GM12865 (cell line): ENCODE data around the gene CDH22.

Source experiments
- DNase-seq: peaks from one replicate; pipeline ENCODE4 v3.0.0; 2010; ENCODE audit warnings: low read depth
- H3K4me3 ChIP-seq: 2 replicates; pipeline ENCODE4 v1.5.1; 2011; ENCODE audit warnings: mild to moderate bottlenecking, low read depth, low read length, control low read depth
- TF ChIP-seq, protein P1 (sequence below): IDR thresholded peaks from 2 replicates; pipeline ENCODE4 v1.5.1; 2011; ENCODE audit warnings: low read length, control low read depth, low read depth, inconsistent platforms; ENCODE audit not compliant: insufficient read depth; ENCODE audit errors: missing control alignments

Gene CDH22

DNA sequence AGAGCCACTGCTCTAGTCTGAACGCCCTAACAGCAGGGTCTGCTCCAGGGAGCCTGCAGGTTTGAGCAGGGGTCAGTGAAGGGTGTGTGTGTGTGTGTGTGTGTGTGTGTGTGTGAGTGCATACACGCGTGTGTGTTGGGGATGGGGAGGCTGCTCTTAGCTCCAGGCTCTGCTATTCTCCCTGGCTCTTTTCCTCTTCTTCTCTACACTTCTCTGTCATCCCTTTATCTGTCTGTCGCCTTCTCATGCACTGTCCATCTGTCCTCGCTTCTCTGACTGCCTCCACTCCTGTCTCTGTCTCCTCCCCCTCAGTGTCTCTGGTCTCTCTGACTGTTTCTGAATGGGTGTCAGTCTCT is 3.4 kb upstream of the CDH22 start:
- DNase-seq = no peak
- TF ChIP-seq, protein P1, sequence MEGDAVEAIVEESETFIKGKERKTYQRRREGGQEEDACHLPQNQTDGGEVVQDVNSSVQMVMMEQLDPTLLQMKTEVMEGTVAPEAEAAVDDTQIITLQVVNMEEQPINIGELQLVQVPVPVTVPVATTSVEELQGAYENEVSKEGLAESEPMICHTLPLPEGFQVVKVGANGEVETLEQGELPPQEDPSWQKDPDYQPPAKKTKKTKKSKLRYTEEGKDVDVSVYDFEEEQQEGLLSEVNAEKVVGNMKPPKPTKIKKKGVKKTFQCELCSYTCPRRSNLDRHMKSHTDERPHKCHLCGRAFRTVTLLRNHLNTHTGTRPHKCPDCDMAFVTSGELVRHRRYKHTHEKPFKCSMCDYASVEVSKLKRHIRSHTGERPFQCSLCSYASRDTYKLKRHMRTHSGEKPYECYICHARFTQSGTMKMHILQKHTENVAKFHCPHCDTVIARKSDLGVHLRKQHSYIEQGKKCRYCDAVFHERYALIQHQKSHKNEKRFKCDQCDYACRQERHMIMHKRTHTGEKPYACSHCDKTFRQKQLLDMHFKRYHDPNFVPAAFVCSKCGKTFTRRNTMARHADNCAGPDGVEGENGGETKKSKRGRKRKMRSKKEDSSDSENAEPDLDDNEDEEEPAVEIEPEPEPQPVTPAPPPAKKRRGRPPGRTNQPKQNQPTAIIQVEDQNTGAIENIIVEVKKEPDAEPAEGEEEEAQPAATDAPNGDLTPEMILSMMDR = no peak
- no peak overlapping the region for H3K4me3 ChIP-seq

DNA sequence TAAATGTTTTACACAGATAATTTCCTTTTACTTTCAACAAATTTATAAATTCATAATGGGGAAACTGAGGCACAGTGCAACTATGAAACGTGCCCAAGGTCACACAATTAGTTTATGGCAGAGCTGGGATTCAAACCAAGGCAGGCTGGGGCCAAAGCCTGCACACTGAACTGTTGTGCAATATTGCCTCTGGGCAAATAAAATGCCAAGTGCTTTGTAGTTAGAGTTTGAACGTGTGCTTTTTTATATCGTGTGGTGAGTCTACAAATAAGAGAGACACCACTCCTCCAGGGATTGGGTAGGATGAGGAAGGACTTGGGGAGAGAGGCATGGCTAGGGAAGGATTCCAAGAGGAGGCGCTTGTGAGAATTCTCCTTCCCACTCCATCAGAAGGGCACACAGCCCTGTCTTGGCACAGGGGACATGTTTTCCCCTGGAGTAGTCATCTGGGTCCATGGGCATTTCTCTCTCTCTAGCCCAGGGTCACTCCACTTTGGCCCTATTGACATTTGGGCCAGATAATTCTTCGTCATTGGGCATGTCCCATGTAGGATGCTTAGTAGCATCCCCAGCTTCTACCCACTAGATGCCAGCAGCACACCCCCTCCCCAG is 2.8 kb upstream of the CDH22 start:
- DNase-seq = no peak
- H3K4me3 ChIP-seq = no peak overlapping the region
- TF ChIP-seq, protein P1 = no peak

DNA sequence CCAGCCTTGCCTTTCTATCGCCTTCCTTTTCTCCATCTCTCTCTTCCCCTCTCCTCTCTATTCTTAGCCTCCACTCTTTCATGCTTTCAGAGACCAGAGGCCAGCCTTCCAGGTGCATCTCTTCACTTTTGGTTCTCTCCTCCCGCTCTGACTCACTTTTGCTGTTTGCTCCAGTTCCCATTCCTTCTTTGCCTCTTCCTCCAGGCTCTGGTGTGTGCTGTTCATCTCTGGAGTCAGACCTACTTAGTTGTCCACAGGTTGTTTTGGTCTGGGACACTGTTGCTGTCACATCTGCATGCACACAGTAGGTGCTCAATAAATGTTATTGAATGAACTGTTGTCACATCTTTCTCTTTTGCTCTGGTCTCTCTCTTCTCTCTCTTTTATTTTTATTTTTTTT is 1.6 kb upstream of the CDH22 start:
- TF ChIP-seq, protein P1 = no peak
- H3K4me3 ChIP-seq = no peak overlapping the region
- no peak for DNase-seq

DNA sequence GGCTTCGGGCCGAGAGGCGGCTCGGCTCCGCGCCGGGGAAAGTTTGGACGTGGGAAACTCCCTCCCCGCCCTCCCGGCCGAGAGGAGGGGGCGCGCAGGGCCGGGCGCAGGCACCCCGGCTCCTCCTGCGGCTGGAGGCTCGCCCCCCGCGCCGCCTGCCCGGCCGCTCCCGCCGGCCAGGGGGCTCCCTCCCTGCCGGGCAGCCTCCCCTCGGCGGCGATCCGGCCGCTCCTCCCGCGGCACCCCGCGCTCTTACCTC is 370 bp downstream of the CDH22 start:
- no peak overlapping the region; the same call in 1 of the 2 replicates for H3K4me3 ChIP-seq
- DNase-seq = no peak
- TF ChIP-seq, protein P1 = no peak

DNA sequence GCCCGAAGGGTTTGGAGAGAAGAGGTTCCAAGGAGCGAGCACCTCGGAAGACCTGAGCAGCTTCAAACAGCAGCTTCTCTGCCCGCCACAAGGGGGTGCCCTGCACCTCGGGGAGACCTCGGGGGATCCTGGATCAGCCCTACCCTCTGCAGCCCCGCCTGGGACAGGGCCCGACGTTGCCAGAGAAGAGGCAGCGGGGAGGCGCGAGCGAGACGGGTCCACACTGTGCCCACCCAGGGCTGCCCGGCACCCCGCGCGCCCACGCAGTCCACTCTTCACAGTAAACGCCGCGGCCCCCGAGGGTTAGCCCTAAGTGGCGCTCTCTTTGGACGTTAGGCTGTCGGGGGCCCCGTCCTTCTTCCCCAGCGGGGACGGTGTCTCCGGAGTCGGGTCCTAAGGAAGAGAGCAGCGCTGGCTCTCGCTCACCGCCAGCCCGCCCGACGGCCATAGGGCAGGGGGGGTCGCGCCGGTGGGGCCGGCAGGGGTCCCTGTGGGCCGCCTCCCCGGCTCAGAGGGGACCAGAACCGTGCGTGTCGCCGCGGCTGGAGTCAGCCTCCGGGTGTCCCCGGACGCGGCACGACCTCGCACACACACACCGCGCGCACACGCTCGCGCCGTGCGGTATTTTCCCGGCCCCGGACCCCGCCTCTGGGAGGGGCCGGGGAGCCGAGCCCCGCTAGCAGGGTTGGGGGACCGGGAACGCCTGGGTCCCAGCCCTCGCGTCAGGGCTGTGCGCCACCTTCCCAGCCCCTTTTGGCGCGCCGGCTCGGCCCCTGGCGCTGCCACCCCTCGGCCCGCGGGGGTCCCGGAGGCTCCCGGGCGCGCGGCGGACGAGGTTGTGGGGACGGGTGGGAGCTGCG is 929 bp downstream of the CDH22 start:
- H3K4me3 ChIP-seq = peak overlapping the region; percentile 17; the same call in 1 of the 2 replicates
- TF ChIP-seq, protein P1 = peak; percentile 95

DNA sequence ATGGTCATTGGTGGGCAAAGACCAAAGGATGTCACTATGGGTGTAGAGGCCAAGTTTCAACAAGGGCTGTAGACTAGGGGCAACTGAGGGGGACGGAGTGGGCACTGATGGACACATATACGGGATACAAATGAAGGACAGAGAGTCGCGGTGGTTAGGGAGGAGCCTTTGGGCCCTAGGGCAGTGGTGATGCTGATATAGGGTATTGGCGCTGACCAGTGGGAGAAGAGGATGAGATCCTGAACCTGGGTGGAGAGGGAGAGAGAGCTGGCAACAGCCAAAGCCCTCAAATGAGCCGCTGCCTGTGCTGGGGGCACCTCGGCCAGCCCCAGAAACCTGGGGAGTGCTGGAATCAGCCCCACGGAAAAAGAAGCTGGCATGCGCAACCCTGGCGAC is 1.6 kb downstream of the CDH22 start:
- no peak overlapping the region for H3K4me3 ChIP-seq
- TF ChIP-seq, protein P1 = no peak
- DNase-seq = no peak

More for the DNA sequence above, 929 bp downstream of the CDH22 start:
- peak; percentile 77 for DNase-seq
